Stimulated activated CD8-positive, alpha-beta memory T cell treated with anti-CD3 and anti-CD28 coated beads, Interleukin-12 subunit alpha, Interleukin-12 subunit beta, amount 100 ng/mL, for 1 hour (primary cell): Measurements from ENCODE around the gene SMAD3.

Experiments
- DNase-seq: peaks from one replicate; pipeline ENCODE4 v3.0.0-alpha.2; 2020; ENCODE audit warnings: low read depth

Gene SMAD3

DNA sequence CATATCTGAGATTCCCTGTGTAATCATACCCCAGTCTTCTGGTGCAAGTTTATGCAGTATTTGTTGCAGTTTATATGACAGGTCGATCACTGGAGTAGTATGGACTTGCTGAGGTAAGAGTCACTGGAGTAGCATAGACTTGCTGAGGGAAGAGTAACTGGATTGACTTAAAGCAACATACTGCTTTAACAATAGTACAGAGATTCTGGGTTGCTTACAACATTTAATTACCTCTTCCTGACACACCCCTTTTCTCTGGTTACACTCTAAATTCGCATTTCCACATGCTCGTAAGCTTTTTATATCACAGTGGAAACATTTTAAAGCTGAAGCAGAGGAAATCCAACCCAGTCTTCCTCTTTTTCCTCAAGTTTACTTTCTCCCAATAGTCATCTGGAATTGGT lies 177.3 kb downstream of the SMAD3 start:
- DNase-seq = no peak
